ENCODE data around the gene REN.

The REN gene

GRCh38 chr1:204169858-204170257 lies 3.7 kb upstream of the REN start:
- TF ChIP-seq REST (IDR thresholded peaks at IDR 0.05; ENCODE audit: insufficient read depth in 1 of 2, low read depth in 2 of 2, low read length in 2 of 2) = no peak
- TF ChIP-seq POLR2AphosphoS5 (IDR thresholded peaks at IDR 0.05; ENCODE audit: low read depth, low read length) = no peak
- TF ChIP-seq TAF1 (IDR thresholded peaks at IDR 0.05; ENCODE audit: borderline replicate concordance, insufficient read depth, low read length) = no peak
- TF ChIP-seq SIN3A (IDR thresholded peaks at IDR 0.05; ENCODE audit: borderline replicate concordance, insufficient read depth, low read length) = no peak
- TF ChIP-seq FOXP2 (optimal IDR thresholded peaks at IDR 0.05; ENCODE audit: borderline replicate concordance, extremely low read depth, extremely low read length, insufficient read depth) = no peak

- TF ChIP-seq POLR2AphosphoS5 (IDR thresholded peaks at IDR 0.05; ENCODE audit: low read depth, low read length) = no peak
- TF ChIP-seq TAF1 (IDR thresholded peaks at IDR 0.05; ENCODE audit: borderline replicate concordance, insufficient read depth, low read length) = no peak
- no peak for TF ChIP-seq REST (IDR thresholded peaks at IDR 0.05; ENCODE audit: insufficient read depth in 1 of 2, low read depth in 2 of 2, low read length in 2 of 2)
- no peak for TF ChIP-seq SIN3A (IDR thresholded peaks at IDR 0.05; ENCODE audit: borderline replicate concordance, insufficient read depth, low read length)
- TF ChIP-seq FOXP2 (optimal IDR thresholded peaks at IDR 0.05; ENCODE audit: borderline replicate concordance, extremely low read depth, extremely low read length, insufficient read depth) = no peak
These were observed 1.6 kb upstream of the REN start for GRCh38 chr1:204167730-204168129.

- no peak for TF ChIP-seq REST (IDR thresholded peaks at IDR 0.05; ENCODE audit: insufficient read depth in 1 of 2, low read depth in 2 of 2, low read length in 2 of 2)
- TF ChIP-seq POLR2AphosphoS5 (IDR thresholded peaks at IDR 0.05; ENCODE audit: low read depth, low read length) = no peak
- TF ChIP-seq TAF1 (IDR thresholded peaks at IDR 0.05; ENCODE audit: borderline replicate concordance, insufficient read depth, low read length) = no peak
- TF ChIP-seq FOXP2 (optimal IDR thresholded peaks at IDR 0.05; ENCODE audit: borderline replicate concordance, extremely low read depth, extremely low read length, insufficient read depth) = no peak
These were observed 3.6 kb downstream of the REN start for GRCh38 chr1:204162494-204163074.

GRCh38 chr1:204161609-204162493 lies 4.3 kb downstream of the REN start:
- TF ChIP-seq FOXP2 (optimal IDR thresholded peaks at IDR 0.05; ENCODE audit: borderline replicate concordance, extremely low read depth, extremely low read length, insufficient read depth) (no peak), POLR2AphosphoS5 (IDR thresholded peaks at IDR 0.05; ENCODE audit: low read depth, low read length) (no peak), TAF1 (IDR thresholded peaks at IDR 0.05; ENCODE audit: borderline replicate concordance, insufficient read depth, low read length) (no peak), SIN3A (IDR thresholded peaks at IDR 0.05; ENCODE audit: borderline replicate concordance, insufficient read depth, low read length) (no peak), REST (IDR thresholded peaks at IDR 0.05; ENCODE audit: insufficient read depth in 1 of 2, low read depth in 2 of 2, low read length in 2 of 2) (no peak)

All from PFSK-1 (cell line).